Measurements from ENCODE around the gene TTC23.

Gene TTC23

GRCh38 chr15:99102332-99103235 lies 146.8 kb downstream of the TTC23 start:
- no peak for DNase-seq (ENCODE audit: low read depth)

- DNase-seq (ENCODE audit: low read depth), result no peak
Observed at GRCh38 chr15:99101501-99101900, 147.9 kb downstream of the TTC23 start.

- peak; percentile 48 for DNase-seq (ENCODE audit: low read depth)
Observed at GRCh38 chr15:99100245-99101173, 148.9 kb downstream of the TTC23 start.

- no peak for DNase-seq (ENCODE audit: low read depth)
Observed at GRCh38 chr15:99099661-99100060, 149.7 kb downstream of the TTC23 start.

- no peak for DNase-seq (ENCODE audit: low read depth)
Observed at GRCh38 chr15:99098991-99099390, 150.4 kb downstream of the TTC23 start.

GRCh38 chr15:99098426-99098825 lies 151.0 kb downstream of the TTC23 start:
- DNase-seq (ENCODE audit: low read depth), result no peak

- no peak for DNase-seq (ENCODE audit: low read depth)
Observed at GRCh38 chr15:99097441-99098410, 151.7 kb downstream of the TTC23 start.

GRCh38 chr15:99096894-99097426 lies 152.4 kb downstream of the TTC23 start:
- DNase-seq (ENCODE audit: low read depth), result no peak

- DNase-seq (ENCODE audit: low read depth), result no peak
Observed at GRCh38 chr15:99096173-99096893, 153.0 kb downstream of the TTC23 start.

- no peak for DNase-seq (ENCODE audit: low read depth)
Observed at GRCh38 chr15:99095626-99096025, 153.8 kb downstream of the TTC23 start.

- DNase-seq (ENCODE audit: low read depth), result no peak
Observed at GRCh38 chr15:99092554-99093172, 156.7 kb downstream of the TTC23 start.

- no peak for DNase-seq (ENCODE audit: low read depth)
Observed at GRCh38 chr15:99090938-99091337, 158.4 kb downstream of the TTC23 start.

- DNase-seq (ENCODE audit: low read depth), result no peak
Observed at GRCh38 chr15:99090011-99090699, 159.2 kb downstream of the TTC23 start.

GRCh38 chr15:99087405-99087943 lies 161.9 kb downstream of the TTC23 start:
- DNase-seq (ENCODE audit: low read depth), result no peak

GRCh38 chr15:99086327-99086667 lies 163.1 kb downstream of the TTC23 start:
- no peak for DNase-seq (ENCODE audit: low read depth)

Measured in HS-27A (cell line).